NT2/D1 (cell line): ENCODE results near the gene INCENP.

Experiments used
- SUZ12 ChIP-seq: IDR thresholded peaks from 2 replicates; pipeline ENCODE4 v1.6.1; 2011; ENCODE audit not compliant: insufficient read length, insufficient read depth; ENCODE audit errors: extremely low read depth
- YY1 ChIP-seq: IDR thresholded peaks from 2 replicates; pipeline ENCODE4 v1.6.1; 2011; ENCODE audit not compliant: insufficient read length, insufficient read depth
- ZNF274 ChIP-seq: IDR thresholded peaks from 2 replicates; pipeline ENCODE4 v1.6.1; 2011; ENCODE audit warnings: mild to moderate bottlenecking, low read depth, low read length

DNA sequence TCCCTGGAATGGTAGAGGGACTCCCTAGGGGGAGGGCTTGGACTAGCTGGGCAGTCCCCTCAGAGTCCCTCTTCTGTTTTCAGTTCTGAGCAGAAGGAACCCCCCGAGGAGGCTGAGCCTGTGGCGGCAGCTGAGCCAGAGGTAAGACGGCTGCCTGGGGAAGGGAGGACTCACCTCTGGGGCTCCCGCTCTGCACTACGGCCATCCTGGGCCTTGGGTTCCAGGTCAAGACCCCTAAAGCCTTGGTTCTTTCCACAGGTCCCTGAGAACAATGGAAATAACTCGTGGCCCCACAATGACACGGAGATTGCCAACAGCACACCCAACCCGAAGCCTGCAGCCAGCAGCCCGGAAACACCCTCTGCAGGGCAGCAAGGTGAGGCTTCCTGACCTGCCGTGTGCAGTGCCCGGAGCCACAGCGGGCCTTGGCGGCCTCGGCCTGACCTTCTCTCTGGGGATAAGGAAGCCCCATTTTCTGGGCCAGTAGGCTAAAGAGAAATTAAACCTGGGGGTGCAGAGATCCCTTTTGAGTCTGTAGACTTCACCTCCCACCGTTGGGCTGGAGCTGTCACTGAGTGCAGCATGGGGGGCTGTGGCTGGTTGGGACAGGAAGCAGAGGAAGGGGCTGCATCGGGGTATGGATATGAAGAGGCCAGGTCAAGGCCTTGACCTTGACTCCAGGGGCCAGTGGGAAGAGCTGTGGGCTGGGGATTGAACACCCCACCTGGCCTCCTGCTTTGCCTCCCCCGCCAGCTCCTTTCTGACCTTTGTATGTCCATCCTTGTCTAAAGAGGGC lies 15.0 kb downstream of the INCENP start:
- no peak for TF ChIP-seq YY1
- TF ChIP-seq ZNF274: no peak
- no peak for TF ChIP-seq SUZ12
